Upper lobe of left lung (tissue), 6 donors: ENCODE results near the gene HS3ST6. TPM values are rescaled to one million over a fixed set of nuclear protein-coding genes. Genes with fewer than 3 reads are reported as not detected.
"Not testable (repeated sequence)": the region's sequence is repeated elsewhere in the genome, so short reads cannot be mapped to it uniquely, and the experiment has no call there.

ENCODE experiments used
- ATAC-seq, 2 donors: fragments of 200-7000 bp; cut with Tn5 transposase; one replicate each; pipeline ENCODE4 v1.9.1; 2022; ENCODE audit warnings: mild to moderate bottlenecking in 2 of 2, moderate library complexity in 2 of 2; ENCODE audit not compliant: low FRiP score in 2 of 2
- DNase-seq, 2 donors: peaks; one replicate each; pipeline ENCODE4 v3.0.0-alpha.2; 2019 to 2020
- H3K27ac ChIP-seq, 4 donors: fragments of 200-600 bp; sonication (generic); one replicate each; pipeline ENCODE4 v1.5.1; 2016 to 2019
- H3K27me3 ChIP-seq, 4 donors: fragments of 200-600 bp; sonication (generic); one replicate each; pipeline ENCODE4 v1.5.1; 2017 to 2019
- H3K36me3 ChIP-seq, 4 donors: fragments of 200-600 bp; sonication (generic); one replicate each; pipeline ENCODE4 v1.5.1; 2016 to 2019
- H3K4me1 ChIP-seq, 4 donors: fragments of 200-600 bp; sonication (generic); one replicate each; pipeline ENCODE4 v1.5.1; 2018 to 2019
- H3K4me3 ChIP-seq, 4 donors: fragments of 200-600 bp; sonication (generic); one replicate each; pipeline ENCODE4 v1.5.1; 2017 to 2019; ENCODE audit warnings: mild to moderate bottlenecking in 2 of 4, moderate library complexity in 1 of 4
- H3K9me3 ChIP-seq, 4 donors: fragments of 200-600 bp; sonication (generic); one replicate each; pipeline ENCODE4 v1.5.1; 2018 to 2019
- CTCF ChIP-seq, 6 experiments: fragments of 450-650 bp in 4 of 6; fragments of 200-600 bp in 2 of 6; sonication (generic) in 2 of 6; IDR thresholded peaks; one replicate each; pipeline ENCODE4 v1.5.1; 2016 to 2019; ENCODE audit warnings: antibody characterized with exemption in 6 of 6
- EP300 ChIP-seq, 4 donors: sonication (generic); formaldehyde crosslinking; IDR thresholded peaks; one replicate each; pipeline ENCODE4 v1.5.1; 2017; ENCODE audit warnings: antibody characterized with exemption in 4 of 4, control low read depth in 2 of 4
- POLR2A ChIP-seq, 4 donors: fragments of 450-650 bp; IDR thresholded peaks; one replicate each; pipeline ENCODE4 v1.5.1; 2016 to 2017; ENCODE audit warnings: antibody characterized with exemption in 4 of 4, mild to moderate bottlenecking in 2 of 4
- POLR2AphosphoS5 ChIP-seq, 2 donors: sonication (generic); formaldehyde crosslinking; IDR thresholded peaks; one replicate each; pipeline ENCODE4 v1.5.1; 2017; ENCODE audit warnings: antibody characterized with exemption in 2 of 2
- WGBS, 2 donors: methylation state at CpG; one replicate each; pipeline ENCODE4 v1.1.5; 2017 to 2018; 5-methylcytosine and 5-hydroxymethylcytosine counted together
- total RNA-seq, 6 donors: library from RNA; depleted of rRNA in 4 of 6; stranded (reverse); fragments of >200 nt in 4 of 6; gene quantifications; one replicate each; pipeline versions ENCODE4 v1.1.0 to v1.2.1, GENCODE V29; 2016 to 2021
- donor health status: DM: no; HTN: no; CAD: no; lungs with moderate emphysema.
- donor health status: DM: no; HTN: yes; CAD: no; lungs with severe emphysema.

Gene HS3ST6
- total RNA-seq, 6 donors from 2014 or later = 0.44 to 4.0 (median 0.95) TPM; not detected in 2

- H3K9me3 ChIP-seq = no peaks in the 10 kb centered on the region
- no peaks in the 10 kb centered on the region for H3K27me3 ChIP-seq
- peak in 1 of 2 donors; percentile 50 for DNase-seq
- peaks cover 14 to 34% (median 23%) of the 10 kb centered on the region in 4 donors for H3K36me3 ChIP-seq
- H3K27ac ChIP-seq = peak overlapping the region; percentile 98 to 100 (median 98)
- ATAC-seq = peak; percentile 3 to 35
- H3K4me3 ChIP-seq = peak overlapping the region; percentile 36 to 91 (median 86)
- TF ChIP-seq CTCF (IDR thresholded peaks at IDR 0.05) (peak in 1 of 6 experiments; percentile 45), EP300 (IDR thresholded peaks at IDR 0.05) (no peak)
- H3K4me1 ChIP-seq = peaks cover 28 to 49% (median 32%) of the 10 kb centered on the region in 4 donors
- 11 to 23% methylated on average over 27 to 42 of the region's 44 CpGs for WGBS, 2 donors
These were observed 45.7 kb upstream of the HS3ST6 start for GRCh38 chr16:1963806-1964505.

DNA sequence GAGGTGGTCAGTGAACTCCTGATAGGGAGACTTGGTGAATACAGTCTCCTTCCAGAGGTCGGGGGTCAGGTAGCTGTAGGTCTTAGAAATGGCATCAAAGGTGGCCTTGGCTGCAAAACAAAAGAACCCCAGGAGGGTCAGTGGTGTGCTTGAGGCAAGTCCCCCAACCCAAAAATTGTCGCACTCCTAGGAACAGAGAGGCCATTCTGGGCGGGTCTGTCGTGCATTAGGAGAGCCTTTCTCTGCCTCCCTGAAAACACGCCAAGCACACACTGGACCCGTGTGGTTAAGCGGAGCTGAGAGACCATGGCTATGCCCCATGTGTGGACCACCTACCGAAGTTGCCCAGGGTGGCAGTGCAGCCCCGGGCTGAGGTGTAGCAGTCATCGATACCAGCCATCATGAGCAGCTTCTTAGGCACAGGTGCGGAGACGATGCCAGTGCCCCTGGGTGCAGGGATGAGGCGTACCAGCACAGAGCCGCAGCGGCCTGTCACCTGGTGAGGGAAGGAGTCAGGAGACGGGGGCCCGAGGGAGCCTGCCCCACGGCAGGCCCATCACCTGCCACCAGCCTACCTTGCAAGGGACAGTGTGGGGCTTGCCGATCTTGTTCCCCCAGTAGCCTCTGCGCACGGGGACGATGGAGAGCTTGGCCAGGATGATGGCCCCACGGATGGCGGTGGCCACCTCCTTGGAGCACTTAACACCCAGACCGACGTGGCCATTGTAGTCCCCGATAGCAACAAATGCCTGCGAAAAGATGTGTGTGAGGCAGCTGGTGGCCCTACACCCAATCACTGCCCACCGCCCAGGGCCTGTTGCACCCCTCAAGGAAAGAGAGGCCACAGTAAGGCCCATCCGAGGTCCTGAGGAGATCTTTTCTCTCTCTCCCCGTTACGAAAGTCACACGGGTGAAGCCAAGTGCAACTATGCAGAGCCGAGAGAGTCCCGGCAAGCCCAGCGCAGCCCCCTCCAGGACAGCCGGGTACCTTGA lies 44.2 kb upstream of the HS3ST6 start:
- peak in 1 of 2 donors; percentile 70 for DNase-seq
- not testable (repeated sequence) for H3K9me3 ChIP-seq, H3K27me3 ChIP-seq, ATAC-seq
- 88% methylated on average over 25 to 29 of the region's 37 CpGs for WGBS, 2 donors
- Histone ChIP-seq H3K27ac (peak overlapping the region in 1 of 4 donors; percentile 99), H3K4me3 (peak overlapping the region in 1 of 4 donors; percentile 85), H3K36me3 (peaks cover 14 to 34% (median 23%) of the 10 kb centered on the region in 4 donors), H3K4me1 (peaks cover 30 to 54% (median 34%) of the 10 kb centered on the region in 4 donors)

- no peak for DNase-seq
- WGBS, 2 donors = 55 to 78% methylated on average over 4 to 6 of the region's 6 CpGs
- Histone ChIP-seq H3K27me3 (no peaks in the 10 kb centered on the region), H3K27ac (peak overlapping the region in 1 of 4 donors; percentile 5), H3K4me3 (no peak overlapping the region), H3K4me1 (peaks cover 30 to 54% (median 34%) of the 10 kb centered on the region in 4 donors), H3K9me3 (no peaks in the 10 kb centered on the region), H3K36me3 (peaks cover 14 to 34% (median 23%) of the 10 kb centered on the region in 4 donors)
- no peak for TF ChIP-seq EP300 (IDR thresholded peaks at IDR 0.05)
- no peak for TF ChIP-seq POLR2A (IDR thresholded peaks at IDR 0.05)
- TF ChIP-seq CTCF (IDR thresholded peaks at IDR 0.05) = no peak
- no peak for TF ChIP-seq POLR2AphosphoS5 (IDR thresholded peaks at IDR 0.05)
- ATAC-seq = no peak
These were observed 43.4 kb upstream of the HS3ST6 start for GRCh38 chr16:1961651-1962067.

- no peaks in the 10 kb centered on the region for H3K9me3 ChIP-seq
- H3K36me3 ChIP-seq = peaks cover 14 to 34% (median 23%) of the 10 kb centered on the region in 4 donors
- TF ChIP-seq POLR2A (IDR thresholded peaks at IDR 0.05) (no peak), POLR2AphosphoS5 (IDR thresholded peaks at IDR 0.05) (no peak), CTCF (IDR thresholded peaks at IDR 0.05) (no peak), EP300 (IDR thresholded peaks at IDR 0.05) (no peak)
- no peak for DNase-seq
- H3K27me3 ChIP-seq = no peaks in the 10 kb centered on the region
- H3K4me1 ChIP-seq = peaks cover 27 to 51% (median 32%) of the 10 kb centered on the region in 4 donors
- H3K4me3 ChIP-seq = peak overlapping the region in 1 of 4 donors; percentile 94
- WGBS, 2 donors = 63 to 64% methylated on average over 14 to 20 of the region's 20 CpGs
- ATAC-seq = no peak
- peak overlapping the region in 1 of 4 donors; percentile 94 for H3K27ac ChIP-seq
These were observed 42.7 kb upstream of the HS3ST6 start for GRCh38 chr16:1960665-1961630.
